HepG2 (cell line): Measurements from ENCODE around the gene TBKBP1. TPM values are rescaled to one million over a fixed set of nuclear protein-coding genes. Genes with fewer than 3 reads are reported as not detected.
A peak's percentile ranks its signal among the peaks of the same experiment; 100 is the strongest.

Experiments
- BRD4 ChIP-seq: sonication (generic); formaldehyde crosslinking; IDR thresholded peaks from 2 replicates; pipeline ENCODE4 v1.4.0; 2020; ENCODE audit warnings: missing genetic modification reagents
- GFI1 ChIP-seq: sonication (generic); formaldehyde crosslinking; IDR thresholded peaks from 2 replicates; pipeline ENCODE4 v1.5.0; 2020; ENCODE audit warnings: missing genetic modification reagents, mild to moderate bottlenecking, borderline replicate concordance
- KDM1A ChIP-seq: IDR thresholded peaks from 2 replicates; pipeline ENCODE4 v1.6.1; 2016; ENCODE audit warnings: missing compliant biosample characterization
- KMT2A ChIP-seq: sonication (generic); formaldehyde crosslinking; IDR thresholded peaks from 2 replicates; pipeline ENCODE4 v1.4.0; 2020; ENCODE audit warnings: missing genetic modification reagents
- NR1H2 ChIP-seq: sonication (generic); formaldehyde crosslinking; IDR thresholded peaks from 2 replicates; pipeline ENCODE4 v1.8.1; 2022; ENCODE audit warnings: low read depth, missing genetic modification reagents, borderline replicate concordance
- SRY ChIP-seq: sonication (generic); formaldehyde crosslinking; IDR thresholded peaks from 2 replicates; pipeline ENCODE4 v1.8.0; 2022; ENCODE audit warnings: mild to moderate bottlenecking, missing genetic modification reagents
- YY1 ChIP-seq: IDR thresholded peaks from 2 replicates; pipeline ENCODE4 v1.6.1; 2011; ENCODE audit warnings: low read length, low read depth, moderate library complexity, mild to moderate bottlenecking; ENCODE audit not compliant: insufficient read depth, insufficient replicate concordance
- polyA plus RNA-seq, 8 experiments: library from polyadenylated mRNA; depleted of rRNA in 3 of 8; stranded (reverse) in 7 of 8; unstranded in 1 of 8; fragments of >200 nt; fragmentation: Illumina TruSeq in 4 of 8; extraction: Trizol in 4 of 8; gene quantifications; 2 replicates each; pipeline versions ENCODE4 v1.2.1 to v1.2.3, GENCODE V29; 2011 to 2016; ENCODE audit warnings: low read depth in 4 of 8, missing spikeins in 1 of 8, mixed read lengths in 1 of 8; ENCODE audit not compliant: insufficient read depth in 1 of 8
- total RNA-seq, 5 experiments: library from RNA; depleted of rRNA; stranded (reverse); fragments of >200 nt; fragmentation: Illumina TruSeq; extraction: Trizol; gene quantifications; 2 replicates each; pipeline ENCODE4 v1.2.3, GENCODE V29; 2016; ENCODE audit warnings: low read depth in 1 of 5
- TF ChIP-seq, protein P1 (sequence below), 2 experiments: IDR thresholded peaks; 2 replicates each; pipeline ENCODE4 v1.6.1; 2011 to 2012; ENCODE audit warnings: low read length in 2 of 2, borderline replicate concordance in 1 of 2, low read depth in 1 of 2, mild to moderate bottlenecking in 1 of 2, moderate library complexity in 1 of 2
- TF ChIP-seq, protein P2 (sequence below): sonication (generic); formaldehyde crosslinking; IDR thresholded peaks from 2 replicates; pipeline ENCODE4 v1.8.1; 2023; ENCODE audit warnings: mild to moderate bottlenecking, missing genetic modification reagents
- TF ChIP-seq, protein P3 (sequence below): sonication (generic); formaldehyde crosslinking; IDR thresholded peaks from 2 replicates; pipeline ENCODE4 v1.4.0; 2020; ENCODE audit warnings: missing genetic modification reagents
- TF ChIP-seq, protein P4 (sequence below): IDR thresholded peaks from 2 replicates; pipeline ENCODE4 v1.6.1; 2016
- TF ChIP-seq, protein P5 (sequence below): sonication (generic); formaldehyde crosslinking; IDR thresholded peaks from 2 replicates; pipeline ENCODE4 v1.5.1; 2020; ENCODE audit warnings: missing genetic modification reagents, mild to moderate bottlenecking, borderline replicate concordance
- TF ChIP-seq, protein P6 (sequence below): sonication (generic); formaldehyde crosslinking; IDR thresholded peaks from 2 replicates; pipeline ENCODE4 v1.5.0; 2020; ENCODE audit warnings: mild to moderate bottlenecking, missing genetic modification reagents, borderline replicate concordance

TBKBP1 gene
- total and polyA plus RNA-seq, 2 of the 13 experiments (the other 11 are each of a cell fraction or from before 2014, with no cell fraction given), result 2.6 to 7.0 TPM

DNA sequence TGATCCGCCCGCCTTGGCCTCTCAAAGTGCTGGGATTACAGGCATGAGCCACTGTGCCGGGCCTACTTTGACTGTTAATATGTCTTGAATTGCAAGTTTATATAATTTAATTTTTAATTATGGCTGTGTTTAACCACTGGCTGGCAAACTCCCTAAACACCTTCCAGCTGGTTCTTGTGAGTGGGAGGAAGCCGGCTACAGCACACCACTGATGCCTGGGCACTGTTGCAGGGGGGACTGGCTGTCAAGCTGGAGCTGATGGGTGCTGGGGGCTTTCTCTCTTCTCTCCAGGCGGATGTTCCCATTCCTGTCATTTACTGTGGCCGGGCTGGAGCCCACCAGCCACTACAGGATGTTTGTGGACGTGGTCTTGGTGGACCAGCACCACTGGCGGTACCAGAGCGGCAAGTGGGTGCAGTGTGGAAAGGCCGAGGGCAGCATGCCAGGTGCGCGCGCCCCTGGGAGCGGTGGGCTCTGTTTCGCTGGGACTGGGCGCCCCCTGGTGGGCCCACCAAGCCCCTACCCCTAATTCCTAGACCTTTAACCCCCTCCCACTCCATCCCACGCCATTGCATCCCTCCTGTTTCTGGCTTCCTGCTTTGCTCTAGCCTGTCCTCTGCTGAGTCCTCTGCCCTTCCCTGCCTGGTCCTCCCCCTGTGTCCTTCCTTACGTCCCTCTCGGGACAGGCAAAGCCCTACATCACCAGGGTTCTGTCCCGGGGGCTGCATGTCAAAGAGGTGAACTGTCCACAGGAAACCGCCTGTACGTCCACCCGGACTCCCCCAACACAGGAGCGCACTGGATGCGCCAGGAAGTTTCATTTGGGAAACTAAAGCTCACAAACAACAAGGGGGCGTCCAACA lies 48.6 kb downstream of the TBKBP1 start (continued):
- TF ChIP-seq, protein P1, sequence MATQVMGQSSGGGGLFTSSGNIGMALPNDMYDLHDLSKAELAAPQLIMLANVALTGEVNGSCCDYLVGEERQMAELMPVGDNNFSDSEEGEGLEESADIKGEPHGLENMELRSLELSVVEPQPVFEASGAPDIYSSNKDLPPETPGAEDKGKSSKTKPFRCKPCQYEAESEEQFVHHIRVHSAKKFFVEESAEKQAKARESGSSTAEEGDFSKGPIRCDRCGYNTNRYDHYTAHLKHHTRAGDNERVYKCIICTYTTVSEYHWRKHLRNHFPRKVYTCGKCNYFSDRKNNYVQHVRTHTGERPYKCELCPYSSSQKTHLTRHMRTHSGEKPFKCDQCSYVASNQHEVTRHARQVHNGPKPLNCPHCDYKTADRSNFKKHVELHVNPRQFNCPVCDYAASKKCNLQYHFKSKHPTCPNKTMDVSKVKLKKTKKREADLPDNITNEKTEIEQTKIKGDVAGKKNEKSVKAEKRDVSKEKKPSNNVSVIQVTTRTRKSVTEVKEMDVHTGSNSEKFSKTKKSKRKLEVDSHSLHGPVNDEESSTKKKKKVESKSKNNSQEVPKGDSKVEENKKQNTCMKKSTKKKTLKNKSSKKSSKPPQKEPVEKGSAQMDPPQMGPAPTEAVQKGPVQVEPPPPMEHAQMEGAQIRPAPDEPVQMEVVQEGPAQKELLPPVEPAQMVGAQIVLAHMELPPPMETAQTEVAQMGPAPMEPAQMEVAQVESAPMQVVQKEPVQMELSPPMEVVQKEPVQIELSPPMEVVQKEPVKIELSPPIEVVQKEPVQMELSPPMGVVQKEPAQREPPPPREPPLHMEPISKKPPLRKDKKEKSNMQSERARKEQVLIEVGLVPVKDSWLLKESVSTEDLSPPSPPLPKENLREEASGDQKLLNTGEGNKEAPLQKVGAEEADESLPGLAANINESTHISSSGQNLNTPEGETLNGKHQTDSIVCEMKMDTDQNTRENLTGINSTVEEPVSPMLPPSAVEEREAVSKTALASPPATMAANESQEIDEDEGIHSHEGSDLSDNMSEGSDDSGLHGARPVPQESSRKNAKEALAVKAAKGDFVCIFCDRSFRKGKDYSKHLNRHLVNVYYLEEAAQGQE (IDR thresholded peaks at IDR 0.05; ENCODE audit: borderline replicate concordance in 1 of 2, low read depth in 1 of 2, low read length in 2 of 2), result no peak
- TF ChIP-seq YY1 (no peak), KDM1A (CRISPR knock-in tag) (no peak), SRY (CRISPR knock-in tag) (no peak), GFI1 (CRISPR knock-in tag) (no peak), NR1H2 (no peak), KMT2A (CRISPR knock-in tag) (no peak), BRD4 (CRISPR knock-in tag) (no peak)
- TF ChIP-seq, protein P2, sequence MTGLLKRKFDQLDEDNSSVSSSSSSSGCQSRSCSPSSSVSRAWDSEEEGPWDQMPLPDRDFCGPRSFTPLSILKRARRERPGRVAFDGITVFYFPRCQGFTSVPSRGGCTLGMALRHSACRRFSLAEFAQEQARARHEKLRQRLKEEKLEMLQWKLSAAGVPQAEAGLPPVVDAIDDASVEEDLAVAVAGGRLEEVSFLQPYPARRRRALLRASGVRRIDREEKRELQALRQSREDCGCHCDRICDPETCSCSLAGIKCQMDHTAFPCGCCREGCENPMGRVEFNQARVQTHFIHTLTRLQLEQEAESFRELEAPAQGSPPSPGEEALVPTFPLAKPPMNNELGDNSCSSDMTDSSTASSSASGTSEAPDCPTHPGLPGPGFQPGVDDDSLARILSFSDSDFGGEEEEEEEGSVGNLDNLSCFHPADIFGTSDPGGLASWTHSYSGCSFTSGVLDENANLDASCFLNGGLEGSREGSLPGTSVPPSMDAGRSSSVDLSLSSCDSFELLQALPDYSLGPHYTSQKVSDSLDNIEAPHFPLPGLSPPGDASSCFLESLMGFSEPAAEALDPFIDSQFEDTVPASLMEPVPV (CRISPR knock-in tag), result no peak
- TF ChIP-seq, protein P3, sequence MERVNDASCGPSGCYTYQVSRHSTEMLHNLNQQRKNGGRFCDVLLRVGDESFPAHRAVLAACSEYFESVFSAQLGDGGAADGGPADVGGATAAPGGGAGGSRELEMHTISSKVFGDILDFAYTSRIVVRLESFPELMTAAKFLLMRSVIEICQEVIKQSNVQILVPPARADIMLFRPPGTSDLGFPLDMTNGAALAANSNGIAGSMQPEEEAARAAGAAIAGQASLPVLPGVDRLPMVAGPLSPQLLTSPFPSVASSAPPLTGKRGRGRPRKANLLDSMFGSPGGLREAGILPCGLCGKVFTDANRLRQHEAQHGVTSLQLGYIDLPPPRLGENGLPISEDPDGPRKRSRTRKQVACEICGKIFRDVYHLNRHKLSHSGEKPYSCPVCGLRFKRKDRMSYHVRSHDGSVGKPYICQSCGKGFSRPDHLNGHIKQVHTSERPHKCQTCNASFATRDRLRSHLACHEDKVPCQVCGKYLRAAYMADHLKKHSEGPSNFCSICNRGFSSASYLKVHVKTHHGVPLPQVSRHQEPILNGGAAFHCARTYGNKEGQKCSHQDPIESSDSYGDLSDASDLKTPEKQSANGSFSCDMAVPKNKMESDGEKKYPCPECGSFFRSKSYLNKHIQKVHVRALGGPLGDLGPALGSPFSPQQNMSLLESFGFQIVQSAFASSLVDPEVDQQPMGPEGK (CRISPR knock-in tag), result no peak
- TF ChIP-seq, protein P4, sequence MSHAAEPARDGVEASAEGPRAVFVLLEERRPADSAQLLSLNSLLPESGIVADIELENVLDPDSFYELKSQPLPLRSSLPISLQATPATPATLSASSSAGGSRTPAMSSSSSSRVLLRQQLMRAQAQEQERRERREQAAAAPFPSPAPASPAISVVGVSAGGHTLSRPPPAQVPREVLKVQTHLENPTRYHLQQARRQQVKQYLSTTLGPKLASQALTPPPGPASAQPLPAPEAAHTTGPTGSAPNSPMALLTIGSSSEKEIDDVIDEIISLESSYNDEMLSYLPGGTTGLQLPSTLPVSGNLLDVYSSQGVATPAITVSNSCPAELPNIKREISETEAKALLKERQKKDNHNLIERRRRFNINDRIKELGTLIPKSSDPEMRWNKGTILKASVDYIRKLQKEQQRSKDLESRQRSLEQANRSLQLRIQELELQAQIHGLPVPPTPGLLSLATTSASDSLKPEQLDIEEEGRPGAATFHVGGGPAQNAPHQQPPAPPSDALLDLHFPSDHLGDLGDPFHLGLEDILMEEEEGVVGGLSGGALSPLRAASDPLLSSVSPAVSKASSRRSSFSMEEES (CRISPR knock-in tag), result no peak
- TF ChIP-seq, protein P5, sequence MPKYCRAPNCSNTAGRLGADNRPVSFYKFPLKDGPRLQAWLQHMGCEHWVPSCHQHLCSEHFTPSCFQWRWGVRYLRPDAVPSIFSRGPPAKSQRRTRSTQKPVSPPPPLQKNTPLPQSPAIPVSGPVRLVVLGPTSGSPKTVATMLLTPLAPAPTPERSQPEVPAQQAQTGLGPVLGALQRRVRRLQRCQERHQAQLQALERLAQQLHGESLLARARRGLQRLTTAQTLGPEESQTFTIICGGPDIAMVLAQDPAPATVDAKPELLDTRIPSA (CRISPR knock-in tag), result no peak
- TF ChIP-seq, protein P6, sequence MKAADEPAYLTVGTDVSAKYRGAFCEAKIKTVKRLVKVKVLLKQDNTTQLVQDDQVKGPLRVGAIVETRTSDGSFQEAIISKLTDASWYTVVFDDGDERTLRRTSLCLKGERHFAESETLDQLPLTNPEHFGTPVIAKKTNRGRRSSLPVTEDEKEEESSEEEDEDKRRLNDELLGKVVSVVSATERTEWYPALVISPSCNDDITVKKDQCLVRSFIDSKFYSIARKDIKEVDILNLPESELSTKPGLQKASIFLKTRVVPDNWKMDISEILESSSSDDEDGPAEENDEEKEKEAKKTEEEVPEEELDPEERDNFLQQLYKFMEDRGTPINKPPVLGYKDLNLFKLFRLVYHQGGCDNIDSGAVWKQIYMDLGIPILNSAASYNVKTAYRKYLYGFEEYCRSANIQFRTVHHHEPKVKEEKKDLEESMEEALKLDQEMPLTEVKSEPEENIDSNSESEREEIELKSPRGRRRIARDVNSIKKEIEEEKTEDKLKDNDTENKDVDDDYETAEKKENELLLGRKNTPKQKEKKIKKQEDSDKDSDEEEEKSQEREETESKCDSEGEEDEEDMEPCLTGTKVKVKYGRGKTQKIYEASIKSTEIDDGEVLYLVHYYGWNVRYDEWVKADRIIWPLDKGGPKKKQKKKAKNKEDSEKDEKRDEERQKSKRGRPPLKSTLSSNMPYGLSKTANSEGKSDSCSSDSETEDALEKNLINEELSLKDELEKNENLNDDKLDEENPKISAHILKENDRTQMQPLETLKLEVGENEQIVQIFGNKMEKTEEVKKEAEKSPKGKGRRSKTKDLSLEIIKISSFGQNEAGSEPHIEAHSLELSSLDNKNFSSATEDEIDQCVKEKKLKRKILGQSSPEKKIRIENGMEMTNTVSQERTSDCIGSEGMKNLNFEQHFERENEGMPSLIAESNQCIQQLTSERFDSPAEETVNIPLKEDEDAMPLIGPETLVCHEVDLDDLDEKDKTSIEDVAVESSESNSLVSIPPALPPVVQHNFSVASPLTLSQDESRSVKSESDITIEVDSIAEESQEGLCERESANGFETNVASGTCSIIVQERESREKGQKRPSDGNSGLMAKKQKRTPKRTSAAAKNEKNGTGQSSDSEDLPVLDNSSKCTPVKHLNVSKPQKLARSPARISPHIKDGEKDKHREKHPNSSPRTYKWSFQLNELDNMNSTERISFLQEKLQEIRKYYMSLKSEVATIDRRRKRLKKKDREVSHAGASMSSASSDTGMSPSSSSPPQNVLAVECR (CRISPR knock-in tag), result peak; percentile 46; the same call in 1 of the 2 replicates
